Activated CD4-positive, alpha-beta T cell treated with anti-CD3 and anti-CD28 coated beads, Interleukin-2, amount 10 ng/mL, durations not matched to agents 7 days and 5 days (primary cell): ENCODE results near the gene ADGB. TPM values are rescaled to one million over a fixed set of nuclear protein-coding genes. Genes with fewer than 3 reads are reported as not detected.
"Not testable (repeated sequence)": the region's sequence is repeated elsewhere in the genome, so short reads cannot be mapped to it uniquely, and the experiment has no call there.

Experiments
- CTCF ChIA-PET: fragments of 350-600 bp; sonication (Branson Sonifier 250); formaldehyde crosslinking; loops from one replicate; lab custom pipeline; 2021; ENCODE audit warnings: antibody characterized with exemption; lab: Charles Lee
- POLR2A ChIA-PET: fragments of 350-600 bp; sonication (Branson Sonifier 250); formaldehyde crosslinking; loops from one replicate; lab custom pipeline; 2021; ENCODE audit warnings: antibody characterized with exemption; lab: Charles Lee
- DNase-seq: peaks from one replicate; pipeline ENCODE4 v3.0.0-alpha.2; 2020
- H3K27ac Mint-ChIP-seq: one replicate; pipeline ENCODE4 v1.8.0; 2021; ENCODE audit warnings: mild to moderate bottlenecking, moderate library complexity, mixed read lengths
- H3K27me3 Mint-ChIP-seq: one replicate; pipeline ENCODE4 v1.8.0; 2021; ENCODE audit warnings: mixed read lengths
- H3K36me3 Mint-ChIP-seq: one replicate; pipeline ENCODE4 v1.8.0; 2021; ENCODE audit warnings: low read depth, mixed read lengths
- H3K4me1 Mint-ChIP-seq: one replicate; pipeline ENCODE4 v1.8.0; 2021; ENCODE audit warnings: mixed read lengths
- H3K4me3 Mint-ChIP-seq: one replicate; pipeline ENCODE4 v1.8.0; 2021; ENCODE audit warnings: mild to moderate bottlenecking, moderate library complexity, mixed read lengths
- H3K9me3 Mint-ChIP-seq: one replicate; pipeline ENCODE4 v1.8.0; 2021; ENCODE audit warnings: mixed read lengths
- total RNA-seq, 2 experiments: library from RNA; stranded (reverse); gene quantifications; one replicate each; pipeline ENCODE4 v1.2.3, GENCODE V29; 2021

Gene ADGB
- total RNA-seq, 2 experiments from 2014 or later: not detected

GRCh38 chr6:146787876-146788508 lies 189.2 kb downstream of the ADGB start:
- no peak overlapping the region for H3K27ac Mint-ChIP-seq
- H3K9me3 Mint-ChIP-seq: no peaks in the 10 kb centered on the region
- ChIA-PET POLR2A (no interaction called here), CTCF (no interaction called here)
- peaks cover 4% of the 10 kb centered on the region for H3K27me3 Mint-ChIP-seq
- no peak for DNase-seq
- no peak overlapping the region for H3K4me3 Mint-ChIP-seq
- peaks cover 15% of the 10 kb centered on the region for H3K4me1 Mint-ChIP-seq
- H3K36me3 Mint-ChIP-seq: no peaks in the 10 kb centered on the region

- H3K27ac Mint-ChIP-seq: no peak overlapping the region
- no peak for DNase-seq
- no peaks in the 10 kb centered on the region for H3K9me3 Mint-ChIP-seq
- H3K4me3 Mint-ChIP-seq: no peak overlapping the region
- peaks cover 12% of the 10 kb centered on the region for H3K4me1 Mint-ChIP-seq
- ChIA-PET CTCF (no interaction called here), POLR2A (no interaction called here)
- H3K36me3 Mint-ChIP-seq: no peaks in the 10 kb centered on the region
- H3K27me3 Mint-ChIP-seq: peaks cover 2% of the 10 kb centered on the region
Observed at GRCh38 chr6:146790561-146791091, 191.9 kb downstream of the ADGB start.

- peaks cover 12% of the 10 kb centered on the region for H3K4me1 Mint-ChIP-seq
- H3K36me3 Mint-ChIP-seq: no peaks in the 10 kb centered on the region
- H3K9me3 Mint-ChIP-seq: no peaks in the 10 kb centered on the region
- DNase-seq: no peak
- H3K27me3 Mint-ChIP-seq: peaks cover 2% of the 10 kb centered on the region
- ChIA-PET CTCF (no interaction called here), POLR2A (no interaction called here)
- H3K4me3 Mint-ChIP-seq: no peak overlapping the region
- no peak overlapping the region for H3K27ac Mint-ChIP-seq
Observed at GRCh38 chr6:146791930-146792329, 193.2 kb downstream of the ADGB start.

DNA sequence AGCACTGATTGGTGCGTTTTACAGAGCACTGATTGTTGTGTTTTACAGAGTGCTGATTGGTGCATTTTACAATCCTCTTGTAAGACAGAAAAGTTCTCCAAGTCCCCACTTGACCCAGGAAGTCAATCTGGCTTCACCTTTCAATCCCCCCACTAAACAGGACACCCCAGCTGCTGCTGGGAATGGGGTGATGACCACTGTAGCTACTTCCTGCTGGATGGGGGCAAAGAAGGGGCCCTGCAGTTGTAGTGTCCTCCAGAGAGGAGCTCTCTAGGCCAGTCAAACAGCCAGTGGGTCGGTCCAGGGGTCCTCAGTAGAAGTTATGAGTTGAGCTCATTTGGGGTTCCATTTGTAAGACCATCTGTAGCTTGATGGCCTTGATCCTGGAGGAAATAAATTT lies 194.4 kb downstream of the ADGB start:
- POLR2A ChIA-PET: not testable (repeated sequence)
- H3K4me1 Mint-ChIP-seq: peaks cover 10% of the 10 kb centered on the region
- CTCF ChIA-PET: interaction anchor here (1.0 kb wide), 1 partner anchor 19 kb away, joined by 3 read pairs; no protein-coding TSS in a partner anchor

DNA sequence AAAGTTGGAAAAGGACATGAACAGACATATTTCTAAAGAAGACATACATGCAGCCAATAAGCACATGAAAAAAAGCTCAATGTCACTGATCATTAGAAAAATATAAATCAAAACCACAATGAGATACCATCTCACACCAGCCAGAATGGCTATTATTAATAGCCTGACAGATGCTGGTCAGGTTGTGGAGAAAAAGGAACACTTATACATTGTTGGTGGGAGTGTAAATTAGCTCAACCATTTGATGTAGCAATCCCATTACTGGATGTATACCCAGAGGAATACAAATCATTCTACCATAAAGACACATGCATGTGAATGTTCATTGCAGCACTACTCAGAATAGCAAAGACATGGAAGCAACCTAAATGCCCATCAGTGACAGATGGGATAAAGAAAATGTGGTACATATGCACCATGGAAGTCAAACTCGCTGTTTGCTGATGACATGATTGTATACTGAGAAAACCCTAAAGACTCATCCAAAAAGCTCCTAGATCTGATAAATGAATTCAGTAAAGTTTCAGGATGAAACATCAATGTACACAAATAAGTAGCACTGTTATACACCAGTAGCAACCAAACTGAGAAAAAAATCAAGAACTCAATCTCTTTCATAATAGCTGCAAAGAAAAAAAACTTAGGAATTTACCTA lies 196.8 kb downstream of the ADGB start:
- POLR2A ChIA-PET: no interaction called here
- Mint-ChIP-seq H3K27me3 (no peaks in the 10 kb centered on the region), H3K9me3 (peaks cover 3% of the 10 kb centered on the region), H3K4me3 (no peak overlapping the region), H3K27ac (no peak overlapping the region), H3K36me3 (no peaks in the 10 kb centered on the region), H3K4me1 (peaks cover 1% of the 10 kb centered on the region)
- DNase-seq: no peak
- CTCF ChIA-PET: no interaction called here

More for the DNA sequence above, 194.4 kb downstream of the ADGB start:
- H3K36me3 Mint-ChIP-seq, DNase-seq, H3K9me3 Mint-ChIP-seq, H3K27ac Mint-ChIP-seq, H3K4me3 Mint-ChIP-seq, H3K27me3 Mint-ChIP-seq: not testable (repeated sequence)

DNA sequence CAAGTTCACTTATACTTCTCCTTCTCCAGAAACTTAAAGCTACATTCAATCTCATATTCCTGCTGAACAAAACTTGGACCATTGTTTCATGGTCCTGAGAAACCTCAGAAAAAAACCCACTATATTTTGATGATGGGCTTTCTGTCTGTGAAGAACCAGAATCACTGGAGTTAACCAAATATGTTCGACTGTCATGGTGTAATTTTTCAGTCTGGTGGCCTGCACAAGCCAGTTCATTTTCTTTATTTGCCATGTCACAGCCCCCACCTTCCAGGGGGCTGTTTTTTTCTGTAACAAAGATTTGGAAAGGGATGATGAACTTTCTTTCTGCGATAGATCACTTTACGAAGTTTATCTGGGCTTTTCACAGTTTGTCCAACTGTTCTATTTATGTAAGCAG lies 204.4 kb downstream of the ADGB start:
- H3K4me3 Mint-ChIP-seq, H3K36me3 Mint-ChIP-seq, H3K9me3 Mint-ChIP-seq, H3K27ac Mint-ChIP-seq, H3K4me1 Mint-ChIP-seq, POLR2A ChIA-PET, DNase-seq, H3K27me3 Mint-ChIP-seq, CTCF ChIA-PET: not testable (repeated sequence)

DNA sequence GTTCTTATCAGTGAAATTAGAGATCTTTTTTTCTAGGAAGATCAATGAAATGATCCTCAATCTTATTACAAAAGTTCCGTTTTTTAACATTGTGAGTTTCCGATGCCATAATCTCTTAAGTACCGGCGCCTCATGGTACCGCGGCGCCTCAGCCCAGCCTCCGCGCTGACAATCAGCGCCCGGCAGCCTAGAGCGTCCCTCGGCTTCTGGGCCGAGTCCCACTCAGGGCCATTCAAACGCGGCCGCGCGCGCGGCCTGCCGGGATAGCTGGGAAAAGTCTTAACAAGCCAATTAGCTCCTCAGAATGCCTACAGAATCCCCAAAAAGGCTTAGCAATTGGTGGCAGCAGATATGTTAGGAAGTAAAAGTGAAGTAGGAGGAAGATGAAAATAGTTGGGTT lies 204.8 kb downstream of the ADGB start:
- POLR2A ChIA-PET: no interaction called here

GRCh38 chr6:146805546-146806325 lies 207.0 kb downstream of the ADGB start:
- POLR2A ChIA-PET: no interaction called here
- H3K36me3 Mint-ChIP-seq: no peaks in the 10 kb centered on the region
- no peaks in the 10 kb centered on the region for H3K9me3 Mint-ChIP-seq
- CTCF ChIA-PET: interaction anchor here (1.0 kb wide), 1 partner anchor 8 kb away, joined by 3 read pairs; no protein-coding TSS in a partner anchor
- no peak overlapping the region for H3K27ac Mint-ChIP-seq
- H3K4me3 Mint-ChIP-seq: no peak overlapping the region
- peaks cover 2% of the 10 kb centered on the region for H3K27me3 Mint-ChIP-seq
- no peaks in the 10 kb centered on the region for H3K4me1 Mint-ChIP-seq
- no peak for DNase-seq

More for the DNA sequence above, 204.8 kb downstream of the ADGB start:
- H3K36me3 Mint-ChIP-seq: no peaks in the 10 kb centered on the region
- CTCF ChIA-PET: no interaction called here
- H3K9me3 Mint-ChIP-seq: no peaks in the 10 kb centered on the region
- no peaks in the 10 kb centered on the region for H3K4me1 Mint-ChIP-seq
- no peak for DNase-seq
- no peak overlapping the region for H3K4me3 Mint-ChIP-seq
- no peak overlapping the region for H3K27ac Mint-ChIP-seq
- peaks cover 2% of the 10 kb centered on the region for H3K27me3 Mint-ChIP-seq

DNA sequence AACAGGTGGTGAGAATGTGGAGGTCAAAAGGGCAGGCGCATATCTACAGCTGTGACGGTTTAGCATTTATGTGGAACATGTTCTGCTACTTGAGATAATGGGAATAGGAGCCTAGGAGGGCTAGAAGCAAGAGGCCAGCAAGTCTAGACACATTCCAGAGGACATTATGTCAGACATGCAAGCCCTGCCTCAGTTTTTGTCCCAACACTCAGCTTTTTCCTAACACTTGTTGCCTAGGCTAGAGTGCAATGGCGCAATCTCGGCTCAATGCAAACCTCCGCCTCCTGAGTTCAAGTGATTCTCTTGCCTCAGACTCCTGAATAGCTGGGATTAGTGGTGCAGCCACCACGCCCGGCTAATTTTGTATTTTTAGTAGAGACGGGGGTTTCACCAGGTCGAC lies 210.2 kb downstream of the ADGB start:
- H3K27ac Mint-ChIP-seq, H3K9me3 Mint-ChIP-seq, H3K4me1 Mint-ChIP-seq, DNase-seq, H3K36me3 Mint-ChIP-seq, CTCF ChIA-PET, H3K4me3 Mint-ChIP-seq, H3K27me3 Mint-ChIP-seq, POLR2A ChIA-PET: not testable (repeated sequence)

DNA sequence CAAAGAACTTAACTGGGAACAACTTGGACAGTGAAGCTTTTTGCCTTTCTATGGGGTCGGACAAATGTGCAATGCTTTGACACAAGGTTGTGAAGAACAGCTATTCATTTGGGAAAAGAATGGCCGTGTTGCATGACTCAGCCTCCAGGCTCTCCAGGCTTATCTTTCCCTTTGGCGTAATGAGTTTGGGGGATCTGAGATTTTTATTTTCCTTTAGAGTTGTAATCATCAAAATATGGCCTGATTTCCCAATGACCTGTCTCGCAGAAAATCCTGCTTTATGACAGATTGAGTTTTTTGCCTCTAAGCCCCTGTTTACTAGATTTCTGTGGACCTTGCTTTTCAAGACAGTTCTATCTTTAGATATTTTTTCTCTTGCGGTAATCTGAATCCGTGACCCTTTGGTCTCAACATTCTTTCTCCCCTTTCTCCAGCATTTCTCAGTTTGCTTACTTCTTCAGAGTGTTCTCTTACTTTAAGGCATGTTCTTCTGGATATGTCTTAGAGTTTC lies 214.1 kb downstream of the ADGB start:
- H3K36me3 Mint-ChIP-seq, H3K4me3 Mint-ChIP-seq, POLR2A ChIA-PET, H3K4me1 Mint-ChIP-seq, DNase-seq, CTCF ChIA-PET, H3K27ac Mint-ChIP-seq, H3K27me3 Mint-ChIP-seq, H3K9me3 Mint-ChIP-seq: not testable (repeated sequence)

- DNase-seq: no peak
- no peak overlapping the region for H3K4me3 Mint-ChIP-seq
- peaks cover 2% of the 10 kb centered on the region for H3K27me3 Mint-ChIP-seq
- no peaks in the 10 kb centered on the region for H3K9me3 Mint-ChIP-seq
- no peaks in the 10 kb centered on the region for H3K4me1 Mint-ChIP-seq
- no peak overlapping the region for H3K27ac Mint-ChIP-seq
- no peaks in the 10 kb centered on the region for H3K36me3 Mint-ChIP-seq
- ChIA-PET POLR2A (interaction anchor here (0.6 kb wide), 1 partner anchor 103 kb away, joined by 3 read pairs; no protein-coding TSS in a partner anchor), CTCF (no interaction called here)
Observed at GRCh38 chr6:146813554-146813953, 214.8 kb downstream of the ADGB start.

- Mint-ChIP-seq H3K27me3 (peaks cover 4% of the 10 kb centered on the region), H3K4me3 (no peak overlapping the region), H3K27ac (no peak overlapping the region), H3K9me3 (no peaks in the 10 kb centered on the region), H3K36me3 (no peaks in the 10 kb centered on the region), H3K4me1 (no peaks in the 10 kb centered on the region)
- ChIA-PET POLR2A (interaction anchor here (0.6 kb wide), 1 partner anchor 102 kb away, joined by 3 read pairs; no protein-coding TSS in a partner anchor), CTCF (interaction anchor here (0.5 to 0.8 kb wide), 2 partner anchors 9 to 1319 kb away, joined by 3 read pairs; no protein-coding TSS in a partner anchor)
- DNase-seq: no peak
Observed at GRCh38 chr6:146814148-146814750, 215.5 kb downstream of the ADGB start.
